Stimulated activated CD4-positive, alpha-beta T cell treated with anti-CD3 and anti-CD28 coated beads, TNF-alpha, amount 100 ng/mL, for 48 hours (primary cell): ENCODE data around the gene FAM240A.

ENCODE experiments used
- DNase-seq, 3 donors: peaks; one replicate each; pipeline ENCODE4 v3.0.0-alpha.2; 2020; ENCODE audit warnings: low read depth in 3 of 3

FAM240A gene

DNA sequence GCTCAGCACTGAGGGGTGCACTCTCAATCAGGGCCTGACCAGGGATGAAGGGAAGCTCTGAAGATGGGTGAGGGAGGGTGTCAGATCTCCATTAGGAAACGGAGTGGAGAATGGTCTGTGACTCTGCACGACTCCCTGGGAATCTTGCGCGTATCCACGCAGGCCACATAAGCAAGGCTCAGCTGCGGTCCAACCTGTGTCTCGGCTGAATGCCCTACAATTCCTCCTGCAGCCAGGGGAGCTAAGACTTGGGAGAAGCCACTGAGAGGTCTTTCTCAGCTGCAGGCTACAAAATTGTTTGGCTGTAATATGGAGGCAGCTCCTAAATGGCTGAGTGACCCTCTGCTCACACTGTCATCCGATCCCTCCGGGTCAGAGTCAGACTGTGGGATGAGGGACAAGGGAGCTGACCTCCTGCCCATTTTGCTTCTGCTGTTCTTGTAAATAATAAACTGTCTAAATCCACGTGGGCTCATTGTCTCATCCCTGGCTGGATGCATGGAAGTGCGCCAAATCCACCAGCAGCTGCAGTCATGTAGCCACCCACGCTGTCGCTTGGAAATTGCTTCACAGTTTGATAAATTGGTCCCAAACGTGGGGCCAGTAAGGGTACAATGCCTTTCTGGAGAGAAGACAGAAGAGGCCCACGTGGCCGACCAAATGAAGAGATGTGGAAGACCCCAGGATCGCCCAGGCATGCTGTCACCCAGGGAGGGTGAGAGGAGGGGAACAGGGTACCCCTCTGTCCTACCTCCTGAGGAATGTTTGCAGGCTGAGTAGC is 50.6 kb downstream of the FAM240A start:
- DNase-seq, result no peak

DNA sequence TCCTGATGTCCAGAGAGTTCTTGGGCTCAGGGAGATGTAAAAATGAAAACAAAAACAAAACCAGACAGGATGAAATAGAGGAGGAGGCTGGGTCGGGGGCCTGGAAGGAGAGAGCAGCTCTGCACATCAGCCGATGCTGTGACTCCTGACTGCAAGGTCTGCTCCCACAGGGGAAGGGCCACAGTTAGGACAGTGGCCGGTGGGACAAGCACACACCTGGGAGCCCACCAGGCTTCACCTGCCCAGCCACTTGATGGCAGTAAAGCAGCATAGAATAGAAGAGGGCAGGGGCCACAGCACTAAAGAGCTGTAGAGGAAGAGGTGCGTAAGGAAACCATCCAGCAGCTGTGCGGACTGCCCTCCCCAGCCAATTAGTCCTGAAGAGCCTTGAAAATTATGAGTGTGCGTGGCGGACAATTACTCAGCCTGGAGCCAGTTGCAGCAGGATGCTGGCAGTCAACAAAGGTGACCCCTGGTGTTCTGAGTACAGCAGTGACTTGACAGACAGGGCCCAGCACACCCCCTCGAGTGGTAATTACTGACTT is 51.3 kb downstream of the FAM240A start:
- no peak for DNase-seq

DNA sequence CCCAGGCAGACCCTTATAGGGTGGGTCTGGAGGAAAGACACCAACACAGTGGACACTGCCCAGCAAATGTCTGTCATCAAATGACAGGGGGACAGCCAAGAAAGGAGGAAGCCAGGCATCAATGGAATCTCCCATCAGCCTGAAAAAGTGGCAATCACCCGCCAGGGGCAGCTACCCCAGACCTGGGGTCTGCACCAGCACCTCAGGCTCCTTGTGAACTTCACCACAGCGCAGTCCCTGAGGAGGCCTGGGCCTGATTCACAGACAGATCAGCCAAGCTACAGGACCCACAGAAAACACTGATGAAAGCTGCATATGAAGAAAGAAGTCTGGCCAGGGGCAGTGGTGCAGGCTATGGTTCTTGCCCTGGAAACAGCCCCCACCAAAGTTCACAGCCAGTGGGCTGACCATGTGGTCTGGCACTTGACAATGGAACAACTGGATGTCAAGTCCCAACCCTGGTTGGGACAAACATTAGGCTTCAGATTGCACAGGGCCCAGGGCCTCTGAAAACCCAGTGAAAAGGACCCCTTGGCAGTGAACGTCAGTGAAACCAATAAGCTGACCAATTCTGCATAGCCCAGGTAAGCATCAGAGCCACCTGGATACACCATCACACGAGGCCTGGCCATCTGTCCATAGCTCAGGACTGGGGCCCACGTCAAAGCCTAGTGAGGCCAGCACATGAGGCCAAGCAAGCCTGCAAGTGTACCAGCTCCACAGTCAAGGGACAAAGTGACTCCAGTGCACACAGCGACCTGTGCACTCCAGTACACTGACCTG is 52.1 kb downstream of the FAM240A start:
- DNase-seq, result no peak

DNA sequence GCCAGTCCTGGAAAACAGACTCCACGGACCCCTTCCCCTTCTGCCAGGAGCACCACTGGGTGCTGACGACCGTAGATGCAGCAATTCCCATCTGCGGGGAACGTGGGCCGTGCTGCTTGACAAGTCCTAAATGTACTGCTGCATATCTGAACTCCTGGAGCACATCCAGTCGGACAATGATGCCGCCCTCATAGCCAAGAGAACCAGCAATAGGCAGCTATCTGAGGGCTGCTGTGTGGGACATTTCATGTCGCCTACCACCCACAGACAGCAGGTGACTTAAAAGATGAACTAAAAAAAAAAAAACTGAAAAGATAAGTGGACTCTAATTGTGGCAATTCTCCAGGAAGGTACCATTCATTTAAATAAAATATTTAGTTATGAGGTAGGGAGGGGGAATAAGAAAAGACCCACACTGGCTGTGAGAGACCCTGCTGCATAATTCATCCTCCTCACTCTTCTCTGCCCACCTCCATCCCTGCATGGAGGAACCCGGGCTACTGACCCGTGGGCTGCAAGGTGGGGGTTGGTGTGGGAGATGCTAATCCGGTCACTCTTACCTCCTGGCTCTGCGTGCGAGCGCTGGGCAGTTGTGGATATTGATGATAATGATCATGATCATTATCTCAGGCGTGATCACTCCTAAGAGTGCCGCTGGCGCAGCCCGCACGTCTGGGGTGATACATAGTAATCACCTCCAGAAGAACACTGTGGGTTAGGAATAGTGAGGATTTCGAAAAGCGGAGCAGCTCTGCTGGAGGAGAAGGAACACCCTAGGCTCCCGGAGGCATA is 52.8 kb downstream of the FAM240A start:
- DNase-seq, result no peak

DNA sequence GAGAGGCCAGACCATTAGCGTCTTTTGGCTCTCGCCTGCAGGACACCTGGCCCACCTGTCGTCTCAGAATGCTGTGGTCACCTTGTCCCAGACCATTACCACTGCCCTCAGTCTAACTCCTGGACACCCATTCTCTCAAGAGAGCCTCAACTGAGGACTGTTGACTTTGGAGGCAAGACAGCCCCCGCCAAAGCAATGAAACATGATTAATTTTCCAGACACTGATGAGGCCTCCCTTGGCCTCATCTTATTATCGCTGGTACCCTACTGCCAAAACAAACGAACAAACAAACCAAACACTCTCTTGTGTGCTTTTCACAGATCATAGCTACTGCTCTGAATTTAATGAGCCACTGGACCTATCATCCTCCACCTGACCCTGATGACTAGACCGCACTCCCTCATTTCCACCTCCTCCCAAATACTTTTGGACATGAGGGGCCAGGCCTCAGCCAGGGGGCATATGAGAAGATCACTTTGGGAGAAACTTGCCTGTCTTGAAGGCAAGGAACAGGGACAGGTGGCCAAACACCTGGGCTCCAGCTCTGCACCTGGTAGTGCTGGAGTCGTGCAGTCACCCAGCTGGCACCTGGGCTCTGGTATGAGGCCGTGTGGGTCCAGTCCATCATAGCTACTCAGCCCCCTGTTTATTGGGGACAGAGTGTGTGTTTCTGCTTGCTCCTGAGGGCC is 53.6 kb downstream of the FAM240A start:
- no peak for DNase-seq

DNA sequence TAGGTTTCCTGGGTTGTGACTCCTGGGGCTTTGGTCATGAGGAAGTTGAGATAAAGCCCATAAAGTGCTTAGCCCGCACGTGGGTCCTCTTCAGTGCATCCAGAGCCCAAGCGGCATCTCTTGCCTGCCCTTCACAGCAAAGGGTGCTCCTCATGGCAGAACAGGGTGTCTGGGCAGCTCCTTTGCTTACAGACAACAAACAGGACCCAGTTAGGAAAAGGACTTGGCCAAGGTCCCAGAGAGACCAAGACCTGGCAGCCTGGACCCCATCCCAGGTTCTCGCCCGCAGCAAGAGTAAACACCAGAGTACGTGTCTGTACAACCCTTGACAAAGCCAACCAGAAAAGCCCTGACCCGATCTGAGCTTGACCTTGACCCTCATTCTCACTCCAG is 54.1 kb downstream of the FAM240A start:
- DNase-seq, result no peak

DNA sequence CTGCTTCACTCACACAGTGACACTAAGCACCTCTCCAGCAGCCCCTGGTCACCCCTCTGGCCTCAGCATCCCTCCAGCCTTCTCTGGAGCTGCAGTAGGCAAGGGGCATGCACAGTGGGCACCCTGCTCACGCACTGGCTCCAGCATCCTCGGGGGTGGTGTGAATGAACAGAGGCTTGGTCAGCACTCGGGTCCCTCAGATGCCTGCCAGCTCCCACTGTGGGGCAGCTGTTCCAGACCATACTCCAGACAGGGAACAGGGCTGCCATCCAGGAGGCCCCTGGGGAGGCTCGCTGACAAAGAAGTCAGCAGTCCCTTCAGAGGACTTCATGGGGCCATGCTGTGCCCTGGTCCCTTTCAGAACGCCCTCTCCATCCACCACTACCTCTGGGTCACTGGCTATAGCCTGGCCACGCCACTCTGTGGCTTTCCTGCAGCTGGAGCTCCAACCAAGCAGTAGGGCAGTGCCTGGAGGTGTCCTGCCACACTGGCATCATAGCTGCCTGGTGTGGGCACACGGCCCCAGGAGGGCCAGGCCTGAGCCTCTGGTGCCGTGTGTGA is 54.8 kb downstream of the FAM240A start:
- DNase-seq, result no peak

DNA sequence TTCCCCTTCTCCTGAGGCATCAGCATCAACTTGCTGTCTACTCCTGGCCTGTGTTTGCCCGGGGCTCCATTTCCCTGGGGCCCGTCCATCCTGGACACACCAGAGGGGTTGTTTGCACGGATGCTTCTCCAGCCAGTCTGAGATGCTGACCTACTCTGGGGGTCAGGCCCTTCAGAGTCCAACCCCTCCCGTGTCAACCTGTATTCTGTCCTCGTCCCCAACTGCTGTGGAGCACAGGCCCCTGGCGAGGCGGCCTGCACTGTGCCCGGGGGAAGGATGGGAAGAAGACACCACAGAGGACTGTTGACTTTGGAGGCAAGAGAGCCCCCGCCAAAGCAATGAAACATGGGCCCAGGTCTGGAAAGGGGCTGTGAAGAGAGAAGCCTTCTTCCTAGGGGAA is 55.3 kb downstream of the FAM240A start:
- no peak for DNase-seq

DNA sequence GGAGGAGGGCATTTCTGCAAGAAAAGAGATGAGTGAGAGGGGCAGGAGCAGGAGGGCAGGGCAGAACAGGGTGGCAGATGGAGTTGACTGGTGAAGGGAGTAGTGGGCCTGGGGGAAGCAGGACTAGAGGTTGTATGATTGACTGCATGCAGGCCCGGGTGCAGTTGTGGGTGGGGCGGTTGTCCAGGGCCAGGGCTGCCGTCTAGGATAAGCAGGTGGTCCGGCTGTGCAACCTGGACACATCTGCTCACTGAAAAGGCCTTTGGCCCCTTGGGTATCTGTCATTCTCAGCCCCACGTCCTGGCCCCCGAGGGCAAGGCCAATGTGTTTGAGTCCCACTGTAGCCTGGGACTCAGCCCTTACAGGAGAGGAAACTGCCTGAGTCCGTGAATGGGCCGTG is 55.8 kb downstream of the FAM240A start:
- no peak for DNase-seq

DNA sequence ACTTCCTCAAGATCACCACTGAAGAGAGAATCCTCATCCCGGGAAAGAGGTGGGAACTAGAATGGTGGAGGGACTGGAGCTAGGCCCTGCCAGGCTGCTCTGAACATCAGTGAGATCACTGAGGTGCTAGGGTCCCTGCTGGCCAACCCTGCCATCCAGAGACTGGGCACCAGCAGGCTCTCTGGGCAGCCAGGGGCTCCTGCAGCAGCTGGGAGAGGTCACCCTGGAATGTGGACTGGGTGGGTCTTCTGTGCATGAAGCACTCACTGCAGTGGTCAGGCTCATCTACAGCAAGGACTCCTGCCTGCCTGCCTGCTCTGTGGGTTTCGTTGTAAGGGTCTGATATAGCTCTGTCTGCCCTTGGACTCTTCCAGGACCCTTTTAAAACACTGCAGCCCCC is 56.3 kb downstream of the FAM240A start:
- no peak for DNase-seq

DNA sequence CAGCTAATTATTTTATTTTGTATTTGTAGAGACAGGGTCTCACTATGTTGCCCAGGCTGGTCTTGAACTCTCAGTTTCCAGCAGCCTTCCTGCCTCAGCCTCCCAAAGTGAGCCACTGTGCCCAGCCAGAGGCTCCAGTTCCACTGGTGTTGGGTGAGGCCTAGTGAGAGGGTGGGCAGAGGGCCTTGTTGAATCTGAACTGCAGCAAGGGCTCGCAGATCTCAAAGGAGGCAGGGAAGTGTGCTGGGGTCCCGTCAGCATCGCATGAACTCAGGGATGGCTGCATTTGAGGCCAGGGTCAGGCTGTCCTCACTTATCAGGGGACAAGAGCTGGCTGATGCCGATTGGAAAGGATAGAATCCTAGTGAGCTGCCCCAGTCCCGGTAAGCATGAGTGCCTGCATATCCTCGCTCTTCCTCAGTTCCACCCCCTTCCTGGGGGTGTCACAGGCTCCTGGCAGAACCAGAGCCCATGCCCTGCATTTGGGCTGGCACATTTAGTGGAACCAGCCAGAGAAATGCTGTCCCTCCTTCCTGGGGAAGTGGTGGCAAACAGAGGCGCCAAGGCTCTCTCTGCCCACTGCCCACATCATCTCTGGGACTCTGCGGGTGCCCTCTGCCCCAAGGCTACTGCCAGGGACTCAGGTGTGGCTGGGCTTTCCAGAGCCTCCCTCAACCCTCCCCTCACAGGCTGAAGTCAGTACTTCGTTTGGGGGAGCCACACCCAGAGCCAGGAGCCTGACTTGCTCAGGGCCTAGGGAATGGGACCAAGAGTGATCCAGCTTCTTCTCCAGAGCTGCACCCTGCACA is 57.1 kb downstream of the FAM240A start:
- no peak for DNase-seq

DNA sequence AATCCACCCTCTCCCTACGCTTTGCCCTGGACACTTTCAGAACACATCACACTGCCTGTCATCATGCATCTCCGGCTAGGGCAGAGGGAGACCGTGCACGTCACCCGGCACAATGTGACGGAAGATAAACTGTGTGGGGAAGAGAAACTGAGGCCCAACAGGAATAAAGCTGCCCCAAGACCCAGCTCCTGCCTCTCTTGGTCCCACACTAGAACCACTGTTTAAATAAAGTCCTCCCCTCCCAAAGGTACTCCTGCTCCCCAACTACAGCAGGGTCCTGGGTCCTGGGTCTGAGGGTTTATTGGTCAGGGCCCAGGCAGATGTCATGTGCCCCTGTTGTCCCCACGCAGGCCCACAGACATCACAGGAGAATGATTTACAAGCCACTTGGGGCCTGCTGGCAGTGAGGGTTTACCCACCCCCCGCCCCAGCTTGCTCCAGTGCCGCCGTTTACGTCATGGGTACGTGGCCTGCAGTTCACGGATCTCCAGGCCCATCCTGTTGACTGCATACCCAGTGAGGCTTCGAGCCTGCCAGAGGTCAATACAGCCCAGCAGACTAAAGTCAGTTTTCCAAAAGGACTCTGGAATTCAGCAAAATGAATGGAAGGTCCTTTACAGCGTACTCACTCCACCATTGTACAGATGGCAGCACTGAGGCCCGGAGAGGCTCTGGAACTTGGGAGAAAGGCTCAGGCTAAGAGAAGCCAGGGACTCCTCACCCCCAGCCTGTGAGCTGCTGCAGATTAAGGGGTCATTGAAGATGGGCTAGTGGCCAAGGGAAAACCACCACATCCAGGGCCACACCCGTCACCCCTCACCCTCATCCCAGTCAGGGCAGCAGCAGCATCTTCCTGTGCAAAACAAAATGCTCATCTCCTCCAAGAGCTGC is 57.9 kb downstream of the FAM240A start:
- no peak for DNase-seq

DNA sequence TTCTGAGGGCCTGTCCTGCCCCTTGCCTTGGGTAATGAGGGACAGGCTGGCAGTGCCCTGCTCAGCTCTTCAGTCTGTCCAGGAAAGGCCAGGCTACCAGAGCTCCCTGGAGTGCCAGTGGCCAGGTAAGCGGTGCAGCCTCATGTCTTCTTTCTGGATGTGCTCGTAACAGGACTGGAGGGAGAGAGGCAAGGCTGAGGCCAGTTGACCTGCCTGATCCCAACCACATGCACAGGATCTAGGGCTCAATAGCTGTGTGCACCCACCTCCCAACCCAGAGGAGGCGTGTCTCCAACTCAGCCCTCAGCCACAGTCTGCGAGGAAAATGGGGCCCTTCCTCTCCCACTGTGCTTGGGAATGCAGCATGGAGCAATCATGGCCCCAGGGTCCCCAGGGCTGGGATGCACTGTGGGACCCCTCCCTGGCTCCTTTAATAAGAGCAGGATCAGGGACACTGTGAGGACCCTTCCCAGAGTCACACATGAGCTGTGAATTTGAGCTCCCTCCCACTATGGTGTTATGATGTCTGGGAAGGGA is 58.6 kb downstream of the FAM240A start:
- no peak for DNase-seq

DNA sequence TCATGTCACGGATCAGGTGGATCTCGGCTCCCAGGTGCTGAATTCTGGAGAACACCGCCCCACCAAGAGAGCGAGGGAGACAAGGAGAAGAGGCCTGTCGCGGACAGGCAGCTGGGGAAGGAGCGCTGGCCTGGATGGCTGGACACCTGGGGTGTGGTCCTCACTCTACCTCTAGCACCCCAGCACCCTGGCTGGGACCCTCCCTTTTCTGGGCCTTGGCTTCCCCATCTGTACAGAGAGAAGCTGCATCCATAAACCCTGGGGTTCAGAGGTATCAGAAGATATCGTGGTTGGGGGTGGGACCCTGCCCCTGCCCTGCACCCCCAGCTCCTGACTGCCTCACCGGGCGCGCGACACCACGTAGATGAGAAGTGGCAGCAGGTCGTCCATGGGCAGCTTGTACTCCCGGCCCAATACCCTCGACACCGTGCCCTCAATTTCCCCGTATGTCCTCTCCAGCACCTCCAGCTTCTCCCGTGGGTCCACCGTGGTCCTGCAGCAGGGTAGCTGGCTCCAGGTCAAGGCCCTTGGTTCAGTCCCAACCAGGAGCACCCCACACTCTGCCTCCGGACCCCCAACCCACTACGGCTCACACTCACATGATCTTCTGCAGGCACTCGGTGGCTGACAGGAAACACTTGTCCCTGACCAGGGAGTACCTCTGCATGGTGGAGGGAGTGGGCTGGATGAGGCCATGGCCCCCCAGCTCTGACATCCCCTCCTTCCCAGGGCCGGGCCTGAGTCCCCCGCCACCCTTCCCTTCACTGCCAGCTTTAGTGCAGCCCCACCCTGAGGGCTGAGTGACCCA is 59.4 kb downstream of the FAM240A start:
- no peak for DNase-seq

DNA sequence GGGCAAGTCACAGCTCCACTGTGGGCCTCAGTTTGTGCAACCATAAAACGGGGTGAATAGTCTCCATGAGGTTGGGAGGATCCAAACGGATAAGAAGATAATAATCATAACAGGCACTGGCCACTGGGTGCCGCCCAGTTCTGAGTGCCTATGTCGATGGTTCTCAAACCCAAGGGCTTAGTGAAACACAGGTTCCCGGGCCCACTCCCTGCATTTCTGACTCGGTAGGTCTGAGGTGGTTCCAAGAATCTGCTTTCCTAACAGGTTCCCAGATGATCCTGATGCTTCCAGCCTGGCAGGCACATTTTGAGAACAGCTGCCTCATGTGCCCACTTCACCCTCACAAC is 60.0 kb downstream of the FAM240A start:
- DNase-seq, result no peak

DNA sequence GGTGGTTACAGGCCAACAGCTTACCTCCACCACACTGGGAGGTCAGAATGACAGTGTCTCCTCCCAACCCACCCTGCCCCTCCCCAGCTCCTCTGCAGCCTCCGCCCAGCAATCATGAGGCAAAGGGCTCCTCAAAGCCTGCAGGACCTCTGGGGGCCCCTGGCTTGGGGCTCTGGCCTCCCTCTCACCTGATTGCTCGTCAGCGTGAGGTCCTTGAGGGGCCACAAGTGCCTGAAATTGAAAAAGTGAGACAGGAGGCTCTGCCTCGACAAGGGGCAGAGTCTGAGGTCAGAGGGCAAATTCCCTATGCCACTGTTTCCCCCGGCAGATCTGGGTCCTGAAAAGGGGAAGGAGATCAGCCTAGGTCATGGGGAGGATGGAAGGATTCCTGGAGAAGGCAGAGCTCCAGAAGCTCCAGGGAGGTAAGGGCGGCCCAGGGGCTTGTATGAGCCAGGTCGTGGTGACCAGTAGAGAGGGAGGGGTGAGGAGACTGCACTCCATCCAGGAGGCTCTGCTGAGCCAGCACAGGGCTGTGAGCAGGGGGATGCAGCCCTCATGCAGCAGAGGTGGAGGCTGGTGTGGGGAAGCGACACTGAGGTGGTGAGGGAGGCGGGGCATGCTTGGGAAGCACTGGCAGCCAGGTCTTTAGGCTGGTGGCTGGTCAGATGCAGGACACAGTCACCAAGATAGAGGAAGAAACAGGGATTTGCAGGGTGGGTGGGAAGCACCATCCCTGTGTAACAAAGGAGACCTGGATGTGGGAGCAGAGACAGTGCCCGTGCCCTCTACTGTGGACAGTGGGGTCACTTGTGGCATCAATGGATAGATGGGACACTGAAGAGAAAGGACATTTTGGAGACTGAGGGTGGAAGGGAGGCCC is 61.1 kb downstream of the FAM240A start:
- DNase-seq, result no peak
